ENCODE results near the gene ZIC5.

- no peak for TF ChIP-seq CTCF (IDR thresholded peaks at IDR 0.05; ENCODE audit: low read length)
- TF ChIP-seq EZH2 (IDR thresholded peaks at IDR 0.05; ENCODE audit: borderline replicate concordance, low read length): no peak
These were observed 24.2 kb upstream of the ZIC5 start for GRCh38 chr13:99995589-99996380.

Measured in OCI-LY1 (cell line).